Activated effector memory CD4-positive, alpha-beta T cell treated with anti-CD3 and anti-CD28 coated beads, Interleukin-2, amount 50 U/mL, for 16 hours (primary cell): ENCODE measurements around the gene TLL2.

ENCODE experiments used
- DNase-seq: peaks from one replicate; pipeline ENCODE4 v3.0.0-alpha.2; 2020

TLL2 gene

GRCh38 chr10:96462606-96463151 is 51.0 kb downstream of the TLL2 start:
- DNase-seq, result no peak

GRCh38 chr10:96460316-96460715 is 53.4 kb downstream of the TLL2 start:
- no peak for DNase-seq

- no peak for DNase-seq
Measured at GRCh38 chr10:96457341-96457740, 56.4 kb downstream of the TLL2 start.

GRCh38 chr10:96456296-96456840 is 57.4 kb downstream of the TLL2 start:
- no peak for DNase-seq

- DNase-seq, result no peak
Measured at GRCh38 chr10:96453856-96454583, 59.7 kb downstream of the TLL2 start.

- DNase-seq, result no peak
Measured at GRCh38 chr10:96452494-96453153, 61.1 kb downstream of the TLL2 start.

- DNase-seq, result no peak
Measured at GRCh38 chr10:96450529-96451207, 63.1 kb downstream of the TLL2 start.

- DNase-seq, result no peak
Measured at GRCh38 chr10:96448558-96448957, 65.2 kb downstream of the TLL2 start.

GRCh38 chr10:96448021-96448457 is 65.7 kb downstream of the TLL2 start:
- no peak for DNase-seq

- DNase-seq, result no peak
Measured at GRCh38 chr10:96446966-96447596, 66.6 kb downstream of the TLL2 start.

GRCh38 chr10:96441987-96442643 is 71.6 kb downstream of the TLL2 start:
- no peak for DNase-seq

- DNase-seq, result no peak
Measured at GRCh38 chr10:96441322-96441885, 72.3 kb downstream of the TLL2 start.

- DNase-seq, result no peak
Measured at GRCh38 chr10:96440361-96441292, 73.1 kb downstream of the TLL2 start.

- DNase-seq, result no peak
Measured at GRCh38 chr10:96439725-96440124, 74.0 kb downstream of the TLL2 start.

GRCh38 chr10:96436035-96436434 is 77.7 kb downstream of the TLL2 start:
- DNase-seq, result no peak

- no peak for DNase-seq
Measured at GRCh38 chr10:96431211-96431970, 82.3 kb downstream of the TLL2 start.

GRCh38 chr10:96427291-96427690 is 86.4 kb downstream of the TLL2 start:
- DNase-seq, result no peak

- DNase-seq, result no peak
Measured at GRCh38 chr10:96422525-96422924, 91.2 kb downstream of the TLL2 start.

- no peak for DNase-seq
Measured at GRCh38 chr10:96421995-96422394, 91.7 kb downstream of the TLL2 start.
